GM21515 (cell line): ENCODE measurements around the gene ITIH1.

Source experiments
- ATAC-seq: cut with Tn5 transposase; IDR thresholded peaks from one replicate; pipeline ENCODE4 v1.9.1; 2021; ENCODE audit not compliant: unreplicated experiment

ITIH1 gene

DNA sequence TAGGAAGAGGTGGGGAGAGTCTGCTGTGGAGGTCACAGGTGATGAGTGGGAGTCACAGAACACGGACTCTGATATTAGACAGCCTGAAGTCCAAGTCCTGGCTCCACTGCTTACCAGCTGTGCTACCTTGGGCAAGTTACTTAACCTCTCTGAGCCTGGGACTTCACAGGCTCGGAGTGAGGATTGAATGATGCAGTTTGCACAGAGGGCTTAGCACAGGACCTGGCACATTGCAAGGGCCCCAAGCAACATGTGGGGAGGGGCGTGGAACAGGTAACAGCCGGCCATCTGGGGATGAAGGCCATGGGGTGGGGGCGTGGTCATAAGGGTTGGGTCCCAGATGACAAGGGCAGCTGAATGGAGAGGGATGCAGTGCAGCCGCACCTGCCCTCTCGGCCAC is 12.9 kb downstream of the ITIH1 start:
- no peak for ATAC-seq

DNA sequence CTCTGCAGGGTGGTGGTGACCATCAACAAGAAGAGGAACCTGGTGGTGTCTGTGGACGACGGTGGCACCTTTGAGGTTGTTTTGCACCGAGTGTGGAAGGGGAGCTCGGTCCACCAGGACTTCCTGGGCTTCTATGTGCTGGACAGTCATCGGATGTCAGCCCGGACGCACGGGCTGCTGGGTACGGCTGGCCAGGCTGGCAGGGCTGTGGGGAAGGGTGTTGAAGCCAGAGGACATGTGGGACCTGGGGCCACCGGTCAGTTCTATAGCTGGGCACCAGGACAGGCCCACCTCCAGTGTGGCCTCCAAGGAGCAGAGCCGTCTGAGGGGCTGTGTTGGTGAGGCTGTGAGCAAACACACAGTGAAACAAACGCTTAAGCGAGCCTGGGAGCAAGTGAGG is 13.3 kb downstream of the ITIH1 start:
- ATAC-seq = no peak

DNA sequence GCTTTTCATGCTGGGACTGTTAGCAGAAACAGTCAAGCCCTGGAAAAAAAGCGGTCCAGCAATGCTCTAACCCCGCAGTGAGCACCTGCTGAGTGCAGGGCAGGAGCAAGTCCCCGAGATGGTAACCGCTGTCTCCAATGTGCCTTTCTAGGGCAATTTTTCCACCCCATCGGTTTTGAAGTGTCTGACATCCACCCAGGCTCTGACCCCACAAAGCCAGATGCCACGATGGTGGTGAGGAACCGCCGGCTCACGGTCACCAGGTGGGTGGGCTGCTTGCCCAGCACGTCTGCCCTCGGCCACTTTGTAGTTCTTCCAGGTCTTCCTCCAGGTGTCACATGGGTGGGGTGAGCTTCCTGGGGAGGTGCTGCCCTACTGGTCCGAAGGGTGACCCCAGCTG is 14.0 kb downstream of the ITIH1 start:
- ATAC-seq = no peak

DNA sequence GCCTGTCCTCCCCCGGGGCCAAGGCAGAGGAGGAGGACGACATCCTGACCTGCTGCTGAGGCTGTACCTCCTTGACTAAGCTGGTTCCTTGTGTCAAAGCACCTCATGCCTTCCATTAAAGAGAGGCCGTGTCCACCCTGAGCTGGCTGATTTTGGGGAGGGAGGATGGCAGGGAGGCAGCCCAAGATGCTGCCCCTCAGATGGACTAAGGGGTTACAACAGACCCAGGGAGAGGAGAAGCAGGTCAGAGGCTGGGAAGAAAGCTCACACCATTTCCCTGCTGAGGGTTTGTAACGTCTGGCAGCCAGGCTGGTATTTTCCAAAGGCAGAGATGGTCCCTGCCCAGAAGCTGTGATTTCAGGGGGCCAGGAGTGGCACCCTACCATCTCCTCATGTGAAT is 14.5 kb downstream of the ITIH1 start:
- ATAC-seq = no peak

DNA sequence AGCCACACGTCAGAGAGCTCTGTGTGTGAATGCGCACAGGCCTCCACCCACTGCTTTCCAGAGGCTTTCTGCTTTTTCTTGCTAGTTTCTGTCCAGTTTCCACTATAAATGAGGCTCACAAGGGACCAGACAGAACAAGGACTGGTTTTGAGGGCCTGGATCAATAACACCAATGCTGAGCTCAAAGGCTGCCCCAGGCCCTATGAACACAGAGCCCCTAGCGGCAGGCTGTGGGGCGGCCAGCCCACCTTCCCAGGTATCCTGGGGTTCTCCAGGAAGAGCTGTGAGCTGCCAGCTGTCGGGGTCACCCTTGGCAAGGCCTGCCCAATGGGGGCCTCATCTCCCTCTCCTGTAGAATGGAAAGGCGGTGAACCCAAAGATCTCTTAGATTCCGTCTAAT is 15.0 kb downstream of the ITIH1 start:
- no peak for ATAC-seq

DNA sequence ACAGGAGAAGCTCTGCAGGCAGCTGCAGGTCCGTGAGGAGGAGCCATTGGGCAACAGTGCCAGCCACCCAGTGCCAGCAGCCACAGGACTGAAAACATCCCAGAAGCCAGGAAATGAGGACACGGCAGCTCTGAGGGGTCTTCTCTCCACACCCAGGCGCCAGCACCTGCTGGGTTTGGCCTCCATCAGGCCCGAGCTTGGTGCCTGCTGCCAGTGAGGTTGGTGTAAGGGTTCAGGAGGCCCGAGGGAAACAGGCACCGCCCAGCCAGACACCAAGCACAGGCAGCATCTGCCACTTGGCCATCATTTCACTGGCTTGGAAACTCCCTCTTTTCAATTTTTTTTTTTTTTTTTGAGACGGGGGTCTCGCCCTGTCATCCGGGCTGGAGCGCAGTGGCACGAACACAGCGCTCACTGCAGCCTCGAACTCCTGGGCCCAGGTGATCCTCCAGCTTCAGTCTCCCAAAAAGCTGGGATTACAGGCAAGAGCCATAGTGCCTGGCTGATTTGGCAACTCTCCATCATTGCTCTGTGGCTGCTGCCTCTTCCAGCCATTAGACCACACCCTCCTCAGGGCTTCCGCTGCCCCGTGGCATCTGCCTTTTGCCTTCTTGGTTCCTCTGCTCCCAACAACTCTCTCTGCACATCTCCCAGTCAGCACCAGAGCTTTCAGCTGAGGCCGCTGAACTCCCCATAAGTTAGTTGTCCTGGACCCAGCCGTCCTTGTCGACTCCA is 15.7 kb downstream of the ITIH1 start:
- no peak for ATAC-seq

DNA sequence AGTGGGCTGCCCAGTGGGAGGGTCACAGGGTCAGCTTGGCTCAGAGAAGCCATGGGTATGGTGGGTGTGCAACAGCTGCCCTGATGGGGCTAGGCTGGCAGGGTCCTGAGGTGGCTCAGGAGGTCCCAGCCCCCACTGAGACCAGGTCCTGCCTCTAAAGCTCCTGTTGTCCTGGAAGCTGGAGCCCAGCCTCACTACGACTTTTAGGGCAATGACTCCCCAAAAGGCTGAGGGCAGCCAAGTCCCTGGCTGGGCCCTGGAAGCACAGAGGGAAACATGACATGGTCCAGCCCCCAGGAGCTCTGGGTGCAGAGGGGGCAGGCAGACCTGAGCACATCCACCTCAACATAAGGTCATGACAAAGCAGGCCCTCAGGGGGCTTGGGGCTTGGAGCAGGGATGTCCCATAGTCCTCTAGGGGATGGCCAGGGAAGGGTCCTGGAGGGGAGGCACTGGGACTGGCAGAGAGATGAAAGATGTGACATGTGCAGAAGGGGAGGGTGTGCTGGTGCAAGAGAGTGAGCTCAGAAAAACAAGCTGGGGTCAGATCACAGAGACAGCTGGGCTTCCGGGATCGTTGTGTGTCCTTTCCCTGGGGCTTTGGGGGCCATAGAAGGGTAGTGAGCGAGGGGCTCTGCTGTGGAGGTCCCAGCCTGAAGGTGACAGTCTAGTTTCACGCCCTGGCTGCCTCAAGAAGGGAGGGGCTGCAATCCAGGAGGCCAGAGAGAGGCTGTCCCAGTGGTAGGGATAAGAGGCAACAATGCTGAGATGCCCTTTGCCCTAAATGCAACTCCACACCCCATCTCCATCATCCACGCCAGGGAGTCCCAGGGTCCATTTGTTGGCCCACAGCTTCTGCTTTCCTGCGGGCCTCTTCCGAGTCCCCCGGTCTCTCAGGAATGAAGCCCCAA is 16.6 kb downstream of the ITIH1 start:
- no peak for ATAC-seq

DNA sequence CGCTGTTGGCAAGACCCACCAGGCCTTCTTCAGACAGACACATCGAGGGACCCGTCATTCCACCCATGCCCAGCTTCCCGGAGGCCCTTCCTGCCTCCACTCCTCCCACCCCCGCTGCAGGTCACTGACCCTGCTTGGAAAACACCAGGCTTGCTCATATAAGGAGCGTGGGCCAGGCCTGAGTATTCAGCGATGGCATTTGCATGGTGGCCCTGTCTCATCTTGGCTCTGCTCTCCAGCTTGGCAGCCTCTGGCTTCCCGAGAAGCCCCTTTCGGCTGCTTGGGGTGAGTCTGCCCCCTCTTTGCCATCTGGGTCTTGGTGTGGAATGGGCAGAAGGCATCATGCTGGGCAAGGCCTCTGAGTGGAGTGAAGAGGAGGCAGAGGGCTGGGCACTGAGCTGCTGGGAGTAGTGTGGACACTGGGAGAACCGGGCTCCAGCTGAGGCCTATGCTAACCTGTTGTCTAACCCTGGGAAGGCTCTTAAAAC is 17.3 kb downstream of the ITIH1 start, which contains the start of gene ITIH3:
Gene ITIH3, plus strand, starts transcription at position 185 of the 488 bp plus-strand sequence. Its CDS starts 8 bp downstream, at position 193.
- ATAC-seq = no peak

DNA sequence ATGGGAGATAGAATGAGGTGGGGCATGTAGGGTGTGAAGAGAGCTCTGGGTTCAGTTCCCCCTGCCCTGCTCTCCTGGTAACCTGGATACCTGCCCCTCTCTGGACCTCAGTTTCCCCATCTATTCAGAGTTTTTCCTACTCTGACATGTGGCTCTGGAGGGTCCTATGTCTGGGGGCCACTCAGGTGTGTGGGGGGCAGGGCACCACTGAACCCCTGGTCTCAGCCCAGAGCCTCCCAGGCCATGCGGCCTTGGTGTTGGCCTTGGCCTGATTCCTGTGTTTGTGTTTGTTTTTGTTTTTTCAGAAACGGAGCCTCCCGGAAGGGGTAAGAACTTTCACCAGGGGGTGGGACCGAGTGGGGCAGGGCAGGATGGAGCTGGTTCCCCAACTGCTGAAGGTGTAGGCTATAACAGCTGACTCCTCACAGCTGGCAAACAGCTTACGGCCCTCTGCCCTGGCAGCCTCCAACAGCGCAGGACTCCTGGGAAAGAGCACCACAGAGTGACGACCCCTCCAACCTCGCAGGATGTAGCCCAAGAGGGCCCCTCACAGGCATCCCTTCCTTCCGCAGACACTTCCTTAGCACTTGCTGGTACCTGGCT is 18.0 kb downstream of the ITIH1 start:
- ATAC-seq = no peak

DNA sequence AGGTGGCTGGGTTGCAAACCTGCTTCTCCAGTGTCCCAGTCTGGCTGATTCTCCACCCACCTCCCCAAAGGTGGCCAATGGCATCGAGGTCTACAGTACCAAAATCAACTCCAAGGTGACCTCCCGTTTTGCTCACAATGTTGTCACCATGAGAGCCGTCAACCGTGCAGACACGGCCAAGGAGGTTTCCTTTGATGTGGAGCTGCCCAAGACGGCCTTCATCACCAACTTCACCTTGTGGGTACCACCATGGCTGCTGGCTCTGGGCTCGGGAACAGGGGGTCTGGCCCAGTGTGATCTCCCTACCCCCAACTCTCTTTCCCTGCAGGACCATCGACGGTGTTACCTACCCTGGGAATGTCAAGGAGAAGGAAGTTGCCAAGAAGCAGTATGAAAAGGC is 19.0 kb downstream of the ITIH1 start:
- ATAC-seq = no peak

DNA sequence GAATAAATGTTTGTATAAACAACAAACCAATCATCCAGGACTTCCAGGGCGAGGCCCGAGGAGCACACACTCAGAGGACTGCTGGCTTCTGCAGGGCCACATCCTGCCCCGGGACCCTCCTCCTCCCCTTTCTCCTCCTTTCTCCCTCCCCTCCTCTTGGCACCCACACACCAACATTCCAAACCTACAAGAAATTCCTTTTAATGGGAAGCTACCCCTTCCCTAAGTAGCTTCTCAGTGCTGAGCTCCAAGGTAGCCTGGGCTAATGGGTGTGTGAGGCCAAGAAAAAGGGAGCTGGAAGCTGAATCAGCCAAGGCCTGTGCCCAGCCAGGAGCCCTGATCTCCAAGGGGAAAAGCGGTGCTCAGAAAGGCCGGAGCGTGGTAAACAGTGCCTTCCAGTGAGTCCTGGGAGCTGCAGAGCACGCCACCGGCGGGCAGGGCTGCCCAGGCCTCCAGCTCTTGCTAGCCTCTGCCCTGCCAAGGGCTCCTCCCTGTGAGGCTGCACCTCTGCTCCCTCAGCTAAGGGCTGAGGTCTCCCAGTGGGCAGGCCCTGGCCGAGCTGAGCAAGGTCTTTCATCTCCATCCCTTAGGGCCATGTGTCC is 21.1 kb downstream of the ITIH1 start:
- no peak for ATAC-seq

DNA sequence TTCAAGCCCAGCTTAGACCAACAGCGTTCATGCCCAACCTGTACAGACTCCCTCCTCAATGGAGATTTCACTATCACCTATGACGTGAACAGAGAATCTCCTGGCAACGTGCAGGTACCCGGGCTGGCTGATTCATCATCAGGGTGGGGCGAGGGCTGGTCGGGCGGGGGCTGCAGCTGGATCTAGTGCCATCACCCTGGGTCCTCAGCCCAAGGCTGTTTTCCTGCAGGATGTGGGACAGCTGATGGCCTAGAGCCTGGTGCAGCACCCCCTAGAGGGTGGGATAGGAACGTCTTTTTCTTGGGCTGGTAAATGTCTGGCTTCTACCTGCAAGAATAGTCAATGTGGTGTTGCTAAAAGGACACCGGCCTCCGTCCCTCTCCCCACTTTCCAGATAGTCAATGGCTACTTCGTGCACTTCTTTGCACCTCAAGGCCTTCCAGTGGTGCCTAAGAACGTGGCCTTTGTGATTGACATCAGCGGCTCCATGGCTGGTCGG is 21.6 kb downstream of the ITIH1 start:
- ATAC-seq = no peak

DNA sequence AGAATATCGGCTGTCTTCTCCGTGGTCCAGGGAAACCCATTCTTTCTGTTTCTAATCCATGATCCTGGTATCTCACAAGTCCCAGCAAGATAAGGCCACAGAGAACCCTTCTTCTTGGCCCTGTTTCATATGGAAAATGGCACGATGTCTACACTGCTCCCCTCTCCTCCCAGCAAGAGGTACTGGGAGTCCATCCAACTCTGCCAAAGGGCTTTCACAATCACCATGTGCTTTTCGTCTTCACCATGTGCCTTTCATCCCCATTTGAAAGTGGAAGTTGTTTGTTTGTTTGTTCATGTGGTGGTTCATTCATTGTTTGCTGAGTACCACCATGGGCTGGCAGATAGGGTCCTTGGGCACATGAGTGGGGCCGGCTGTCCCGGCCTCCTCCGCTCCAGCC is 22.7 kb downstream of the ITIH1 start:
- ATAC-seq = no peak

DNA sequence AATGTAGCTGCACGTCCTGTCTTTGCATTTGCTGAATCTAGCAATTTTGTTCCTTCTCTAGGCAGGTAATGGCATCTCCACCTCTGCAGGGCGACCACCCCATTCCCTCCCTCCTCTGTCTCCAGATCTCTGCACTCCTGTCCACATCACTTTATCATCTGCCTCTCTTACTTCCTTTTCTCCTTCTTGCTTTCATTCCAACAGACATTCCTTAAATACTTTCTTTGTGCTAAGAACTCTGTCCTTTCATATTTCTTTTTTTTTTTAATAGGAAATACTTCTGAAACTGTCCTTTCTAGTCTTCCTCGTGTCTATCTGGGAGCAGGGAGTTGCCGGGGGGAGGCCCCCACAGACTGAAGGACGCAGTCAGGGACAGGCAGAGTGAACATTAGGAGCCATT is 24.4 kb downstream of the ITIH1 start:
- ATAC-seq = no peak

DNA sequence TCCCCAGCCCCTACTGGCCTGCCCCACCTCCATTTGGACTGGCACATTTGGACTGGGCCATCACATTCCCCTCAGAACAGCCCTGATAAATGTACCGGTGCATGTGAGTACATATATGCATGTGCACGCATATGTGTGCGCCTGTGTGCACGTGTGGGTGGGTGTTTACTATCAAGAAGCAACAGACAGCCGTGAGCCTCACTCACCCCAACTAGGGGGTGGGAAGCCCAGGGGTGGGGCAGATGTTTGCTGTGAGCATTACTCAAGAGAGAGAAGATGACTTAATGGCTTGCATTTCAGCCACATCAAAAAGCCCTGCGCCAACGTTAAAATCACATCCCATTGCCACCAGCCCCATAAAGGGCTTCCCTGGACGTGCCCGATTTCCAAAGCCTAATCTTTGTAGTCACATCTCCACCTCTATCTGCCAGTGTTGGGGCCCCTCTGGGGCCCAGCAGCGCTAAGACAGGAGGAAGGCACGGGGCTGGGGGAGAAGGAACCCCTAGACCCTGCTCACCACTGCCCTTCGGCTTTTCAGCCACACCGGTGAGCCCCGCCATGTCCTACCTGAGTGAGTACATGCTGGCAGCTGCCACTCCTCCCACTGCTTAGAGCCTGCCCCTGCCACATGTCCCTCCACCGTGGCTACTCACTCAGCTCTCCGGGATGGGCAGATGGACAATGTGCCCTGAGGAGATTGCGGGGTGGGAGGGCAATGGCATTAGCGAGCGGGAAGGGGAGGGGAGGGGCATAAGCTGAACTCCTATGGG is 28.1 kb downstream of the ITIH1 start:
- ATAC-seq = no peak

DNA sequence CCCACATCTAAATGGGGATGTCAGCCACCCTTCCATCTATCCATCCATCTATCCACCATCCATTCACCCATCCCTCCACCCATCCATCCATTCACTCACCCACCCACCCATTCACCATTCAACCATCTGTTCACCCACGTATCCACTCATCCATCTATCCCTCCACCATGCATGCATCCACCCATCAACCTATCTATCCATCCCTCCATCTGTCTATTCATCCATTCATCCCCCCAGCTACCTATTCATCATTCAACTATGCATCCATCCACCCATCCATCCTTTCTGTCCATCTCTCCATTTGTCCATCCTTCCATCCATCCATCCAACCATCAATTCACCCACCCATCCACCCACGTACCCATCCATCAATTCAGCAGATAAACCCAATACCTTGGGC is 31.8 kb downstream of the ITIH1 start:
- ATAC-seq = no peak

DNA sequence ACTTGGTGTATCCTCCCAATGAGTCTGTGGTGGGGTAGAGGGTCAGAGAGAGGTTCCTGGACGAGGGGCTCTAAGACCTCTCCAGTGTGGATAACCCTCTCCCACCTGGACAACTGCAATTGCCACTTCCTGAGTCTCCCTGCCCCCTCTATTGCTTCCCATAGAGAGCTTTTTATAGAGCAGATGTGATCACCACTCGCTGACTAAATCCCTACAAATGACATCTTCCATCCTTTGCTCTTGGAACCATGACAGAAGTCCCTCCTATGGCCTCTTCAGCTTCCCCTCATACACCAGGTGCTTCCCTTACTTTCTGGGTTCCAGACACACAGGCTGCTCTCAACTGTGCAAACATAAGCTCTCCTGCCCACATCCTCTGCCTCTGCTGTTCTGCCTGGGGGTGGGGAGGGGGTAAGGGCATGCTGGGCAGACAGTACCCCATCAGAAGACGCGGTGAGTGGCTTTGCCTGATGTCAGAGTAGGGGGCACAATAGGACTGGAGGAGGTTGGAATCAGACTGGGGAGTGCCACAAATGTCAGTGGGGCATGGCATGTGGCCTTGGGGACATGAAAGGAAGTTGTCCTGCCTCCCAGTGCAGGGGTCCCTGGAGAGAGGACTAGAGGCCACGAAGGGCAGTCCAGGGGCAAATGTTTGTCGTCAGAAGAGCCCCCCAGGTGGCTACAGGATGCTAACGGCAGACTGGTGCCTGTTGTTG is 32.4 kb downstream of the ITIH1 start:
- no peak for ATAC-seq

DNA sequence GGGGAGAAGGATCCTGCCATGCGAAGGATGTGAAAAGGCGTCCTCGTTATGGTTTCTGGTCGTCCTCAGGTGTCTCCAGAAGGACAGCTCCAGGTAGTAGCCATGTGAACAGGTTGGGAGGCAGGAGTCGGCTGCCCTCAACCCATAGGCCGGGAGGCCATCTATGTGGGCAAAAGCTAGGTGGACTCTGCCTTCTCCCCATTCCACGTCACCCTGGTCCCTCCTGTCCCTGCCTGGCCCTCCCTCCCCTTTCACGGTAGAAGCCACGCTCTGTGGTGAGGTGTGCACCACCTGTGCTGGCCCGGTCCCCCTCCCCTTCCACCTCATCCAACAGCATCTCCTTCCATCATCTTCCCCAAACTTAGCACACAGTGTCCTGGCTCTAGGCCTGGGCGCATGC is 33.5 kb downstream of the ITIH1 start:
- no peak for ATAC-seq

DNA sequence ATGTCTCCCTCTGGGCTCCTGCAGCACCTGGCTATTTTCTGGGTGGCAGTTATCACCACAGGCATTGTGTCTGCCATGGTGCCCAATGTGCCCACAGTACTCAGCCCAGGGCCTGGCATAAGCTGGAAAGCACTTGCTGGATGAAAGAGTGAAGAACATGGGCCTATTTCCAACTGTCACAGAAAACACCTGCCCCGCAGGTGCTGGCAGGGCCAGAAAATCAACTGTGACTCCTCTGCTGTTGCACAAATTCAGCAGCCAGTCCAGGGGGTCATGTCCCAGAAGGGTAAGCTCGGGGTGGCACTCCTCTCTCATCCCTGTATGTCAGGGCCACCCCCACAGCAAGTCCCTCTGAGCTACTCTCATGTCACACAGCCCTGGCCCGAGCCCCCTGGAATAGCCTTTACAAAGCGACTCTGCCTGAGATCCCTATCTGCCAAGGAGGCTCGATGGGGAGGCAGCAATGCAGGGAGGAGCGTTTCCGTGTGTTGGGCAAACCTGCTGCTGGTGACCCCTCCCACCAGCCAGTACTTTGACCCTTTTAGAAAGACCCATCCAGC is 34.1 kb downstream of the ITIH1 start:
- no peak for ATAC-seq
